GM23248 (cell line): ENCODE data around the gene MTHFD2L. TPM values are rescaled to one million over a fixed set of nuclear protein-coding genes. Genes with fewer than 3 reads are reported as not detected.

Experiments used
- DNase-seq: peaks from one replicate; pipeline ENCODE4 v3.0.0-alpha.2; 2015
- H2AFZ ChIP-seq: fragments of 200-600 bp; sonication (generic); 2 replicates; pipeline ENCODE4 v1.6.1; 2016; ENCODE audit warnings: antibody characterized with exemption
- H3F3A ChIP-seq: fragments of 200-600 bp; sonication (generic); 2 replicates; pipeline ENCODE4 v1.6.1; 2016; ENCODE audit warnings: mild to moderate bottlenecking, antibody characterized with exemption, mixed run types; ENCODE audit not compliant: insufficient read depth
- H3K27ac ChIP-seq: fragments of 200-600 bp; sonication (generic); 2 replicates; pipeline ENCODE4 v1.5.1; 2016; ENCODE audit warnings: mild to moderate bottlenecking
- H3K27me3 ChIP-seq: fragments of 200-600 bp; sonication (generic); replicated peaks from 2 replicates; pipeline ENCODE4 v1.6.1; 2016; ENCODE audit warnings: mild to moderate bottlenecking; ENCODE audit not compliant: insufficient read depth
- H3K36me3 ChIP-seq: fragments of 200-600 bp; sonication (generic); 2 replicates; pipeline ENCODE4 v1.6.1; 2016; ENCODE audit warnings: low read depth, mild to moderate bottlenecking
- H3K4me1 ChIP-seq: fragments of 200-600 bp; sonication (generic); 2 replicates; pipeline ENCODE4 v1.6.1; 2016; ENCODE audit warnings: mild to moderate bottlenecking; ENCODE audit not compliant: insufficient read depth
- H3K4me2 ChIP-seq: fragments of 200-600 bp; sonication (generic); one replicate; pipeline ENCODE4 v1.6.1; 2016; ENCODE audit warnings: mild to moderate bottlenecking; ENCODE audit not compliant: unreplicated experiment
- H3K4me3 ChIP-seq: fragments of 200-600 bp; sonication (generic); 2 replicates; pipeline ENCODE4 v1.5.1; 2016; ENCODE audit warnings: mild to moderate bottlenecking
- H3K79me2 ChIP-seq: fragments of 200-600 bp; sonication (generic); 2 replicates; pipeline ENCODE4 v1.6.1; 2016; ENCODE audit warnings: mild to moderate bottlenecking; ENCODE audit not compliant: insufficient read depth
- H3K9ac ChIP-seq: fragments of 200-600 bp; sonication (generic); 2 replicates; pipeline ENCODE4 v1.6.1; 2016; ENCODE audit warnings: mild to moderate bottlenecking
- H3K9me2 ChIP-seq: fragments of 200-600 bp; sonication (generic); 2 replicates; pipeline ENCODE4 v1.6.1; 2016; ENCODE audit warnings: mixed run types, mild to moderate bottlenecking, moderate library complexity; ENCODE audit not compliant: insufficient read depth
- H3K9me3 ChIP-seq: fragments of 200-600 bp; sonication (generic); one replicate; pipeline ENCODE4 v1.6.1; 2017; ENCODE audit warnings: low read depth
- H4K20me1 ChIP-seq: fragments of 200-600 bp; sonication (generic); 2 replicates; pipeline ENCODE4 v1.6.0; 2016; ENCODE audit not compliant: insufficient read depth
- EZH2 ChIP-seq: fragments of 200-600 bp; sonication (generic); IDR thresholded peaks from 2 replicates; pipeline ENCODE4 v1.6.1; 2018; ENCODE audit warnings: antibody characterized with exemption, mild to moderate bottlenecking; ENCODE audit not compliant: insufficient read depth, poor library complexity, severe bottlenecking
- EZH2phosphoT487 ChIP-seq: fragments of 200-600 bp; sonication (generic); IDR thresholded peaks from 2 replicates; pipeline ENCODE4 v1.6.1; 2018; ENCODE audit warnings: antibody characterized with exemption, moderate library complexity, mild to moderate bottlenecking, low read depth; ENCODE audit not compliant: insufficient read depth
- WGBS, 2 experiments: methylation state at CpG; one replicate each; pipeline ENCODE4 v1.1.6; 2015 to 2017; ENCODE audit warnings: low lambda C conversion rate in 2 of 2, low coverage in 1 of 2; ENCODE audit errors: missing lambda C conversion rate in 2 of 2; 5-methylcytosine and 5-hydroxymethylcytosine counted together
- in situ Hi-C: fragments of 300-500 bp; cut with MboI; formaldehyde crosslinking; loops from 2 replicates; pipeline ENCODE4 v1.15.0; 2020
- polyA plus RNA-seq: library from polyadenylated mRNA; unstranded; fragments of >200 nt; fragmentation: Nextera tagmentation; extraction: Ambion mirVana; gene quantifications from 2 replicates; pipeline ENCODE4 v1.2.1, GENCODE V29; 2016
- total RNA-seq: library from RNA; depleted of rRNA; stranded (reverse); fragments of >200 nt; shearing (Covaris generic); gene quantifications from 2 replicates; pipeline ENCODE4 v1.2.3, GENCODE V29; 2014

Gene MTHFD2L
- total and polyA plus RNA-seq, 2 experiments from 2014 or later = 6.3 to 7.9 TPM

- no peak overlapping the region for H3K27ac ChIP-seq
- peaks cover 7% of the 10 kb centered on the region for H3K4me1 ChIP-seq
- H3K9me2 ChIP-seq = no peaks in the 10 kb centered on the region
- H3K9ac ChIP-seq = no peak overlapping the region
- no peaks in the 10 kb centered on the region for H3K9me3 ChIP-seq
- H3K4me2 ChIP-seq = no peak overlapping the region
- peak; percentile 76 for DNase-seq
- H3K4me3 ChIP-seq = no peak overlapping the region
- TF ChIP-seq EZH2phosphoT487 = no peak
- no peak for TF ChIP-seq EZH2
- 26% methylated on average over 4 of the region's 4 CpGs for WGBS, 2 experiments
- H3K79me2 ChIP-seq = no peaks in the 10 kb centered on the region
- in situ Hi-C loops = loop anchor here (5.0 kb wide), 1 partner anchor 120 kb away; no protein-coding TSS in a partner anchor
- no peak overlapping the region for H2AFZ ChIP-seq
- no peaks in the 10 kb centered on the region for H3F3A ChIP-seq
- no peaks in the 10 kb centered on the region for H3K36me3 ChIP-seq
- H4K20me1 ChIP-seq = no peaks in the 10 kb centered on the region
- no peaks in the 10 kb centered on the region for H3K27me3 ChIP-seq
These were observed 153.9 kb downstream of the MTHFD2L start for GRCh38 chr4:74311696-74312313.

GRCh38 chr4:74314329-74314728 is 156.4 kb downstream of the MTHFD2L start:
- in situ Hi-C loops = loop anchor here (5.0 kb wide), 1 partner anchor 122 kb away; no protein-coding TSS in a partner anchor
- Histone ChIP-seq H3K79me2 (no peaks in the 10 kb centered on the region), H3K9me2 (no peaks in the 10 kb centered on the region), H3K27me3 (no peaks in the 10 kb centered on the region), H3K4me3 (no peak overlapping the region), H2AFZ (no peak overlapping the region), H3K36me3 (no peaks in the 10 kb centered on the region), H3K4me1 (no peaks in the 10 kb centered on the region), H3K9me3 (no peaks in the 10 kb centered on the region), H3K9ac (no peak overlapping the region), H3F3A (no peaks in the 10 kb centered on the region), H4K20me1 (no peaks in the 10 kb centered on the region), H3K4me2 (no peak overlapping the region), H3K27ac (no peak overlapping the region)
- WGBS, 2 experiments = 100% methylated on average over 2 of the region's 2 CpGs
- no peak for TF ChIP-seq EZH2
- no peak for TF ChIP-seq EZH2phosphoT487
- no peak for DNase-seq

- no peaks in the 10 kb centered on the region for H3K4me1 ChIP-seq
- H4K20me1 ChIP-seq = no peaks in the 10 kb centered on the region
- H3K27ac ChIP-seq = no peak overlapping the region
- H3F3A ChIP-seq = no peaks in the 10 kb centered on the region
- no peak for TF ChIP-seq EZH2phosphoT487
- TF ChIP-seq EZH2 = no peak
- H3K9ac ChIP-seq = no peak overlapping the region
- no peak for DNase-seq
- H3K9me3 ChIP-seq = no peaks in the 10 kb centered on the region
- no peaks in the 10 kb centered on the region for H3K27me3 ChIP-seq
- no peaks in the 10 kb centered on the region for H3K79me2 ChIP-seq
- no peak overlapping the region for H2AFZ ChIP-seq
- no peak overlapping the region for H3K4me3 ChIP-seq
- no peaks in the 10 kb centered on the region for H3K36me3 ChIP-seq
- WGBS, 2 experiments = 72 to 75% methylated on average over 2 of the region's 2 CpGs
- in situ Hi-C loops = loop anchor here (5.0 kb wide), 1 partner anchor 123 kb away; no protein-coding TSS in a partner anchor
- no peaks in the 10 kb centered on the region for H3K9me2 ChIP-seq
- H3K4me2 ChIP-seq = no peak overlapping the region
These were observed 157.0 kb downstream of the MTHFD2L start for GRCh38 chr4:74314944-74315343.

GRCh38 chr4:74315376-74315775 is 157.5 kb downstream of the MTHFD2L start:
- no peaks in the 10 kb centered on the region for H3K27me3 ChIP-seq
- no peaks in the 10 kb centered on the region for H4K20me1 ChIP-seq
- no peak overlapping the region for H3K4me3 ChIP-seq
- H2AFZ ChIP-seq = no peak overlapping the region
- H3F3A ChIP-seq = no peaks in the 10 kb centered on the region
- H3K9me3 ChIP-seq = no peaks in the 10 kb centered on the region
- TF ChIP-seq EZH2 = no peak
- no peak for TF ChIP-seq EZH2phosphoT487
- no peaks in the 10 kb centered on the region for H3K4me1 ChIP-seq
- H3K36me3 ChIP-seq = no peaks in the 10 kb centered on the region
- H3K9me2 ChIP-seq = no peaks in the 10 kb centered on the region
- H3K4me2 ChIP-seq = no peak overlapping the region
- in situ Hi-C loops = no loop called here
- H3K9ac ChIP-seq = no peak overlapping the region
- DNase-seq = no peak
- WGBS, 2 experiments = 66 to 79% methylated on average over 5 of the region's 5 CpGs
- H3K27ac ChIP-seq = no peak overlapping the region
- no peaks in the 10 kb centered on the region for H3K79me2 ChIP-seq

- Histone ChIP-seq H3K4me3 (no peak overlapping the region), H2AFZ (no peak overlapping the region; the same call in 1 of the 2 replicates), H3K79me2 (no peaks in the 10 kb centered on the region), H3K4me2 (no peak overlapping the region), H3K9me3 (no peaks in the 10 kb centered on the region), H3F3A (no peaks in the 10 kb centered on the region), H3K27ac (no peak overlapping the region), H3K9ac (no peak overlapping the region), H3K4me1 (0 out of 2 replicates have a peak, but pooled peaks cover 3% of the 10 kb centered on the region), H3K36me3 (no peaks in the 10 kb centered on the region), H3K9me2 (no peaks in the 10 kb centered on the region), H4K20me1 (no peaks in the 10 kb centered on the region), H3K27me3 (no peaks in the 10 kb centered on the region)
- peak; percentile 38 for DNase-seq
- 30 to 32% methylated on average over 2 of the region's 2 CpGs for WGBS, 2 experiments
- TF ChIP-seq EZH2phosphoT487 = no peak
- TF ChIP-seq EZH2 = no peak
- in situ Hi-C loops = no loop called here
These were observed 158.5 kb downstream of the MTHFD2L start for GRCh38 chr4:74316397-74316796.
